Prostate gland (tissue), 2 donors: ENCODE data around the gene WDR41. TPM values are rescaled to one million over a fixed set of nuclear protein-coding genes. Genes with fewer than 3 reads are reported as not detected.

Experiments used
- DNase-seq: peaks from one replicate; pipeline ENCODE4 v3.0.0-alpha.2; 2019; ENCODE audit warnings: low spot score
- H3K27ac ChIP-seq, 2 donors: fragments of 200-600 bp; sonication (generic); 2 replicates each; pipeline ENCODE4 v1.5.1; 2017 to 2019
- H3K27me3 ChIP-seq: fragments of 200-600 bp; sonication (generic); replicated peaks from 2 replicates; pipeline ENCODE4 v1.5.1; 2019; ENCODE audit not compliant: insufficient read depth
- H3K36me3 ChIP-seq, 2 donors: fragments of 200-600 bp; sonication (generic); 1 replicate in 1 of 2; 2 replicates in 1 of 2; pipeline versions ENCODE4 v1.5.1 to v1.8.1; 2017 to 2019
- H3K4me1 ChIP-seq: fragments of 200-600 bp; sonication (generic); replicated peaks from 2 replicates; pipeline ENCODE4 v1.5.1; 2019
- H3K4me3 ChIP-seq, 2 donors: fragments of 200-600 bp; sonication (generic); 2 replicates each; pipeline ENCODE4 v1.5.1; 2017 to 2019
- H3K9me3 ChIP-seq: fragments of 200-600 bp; sonication (generic); 2 replicates; pipeline ENCODE4 v1.5.1; 2017
- POLR2A ChIP-seq: fragments of 450-650 bp; IDR thresholded peaks from one replicate; pipeline ENCODE4 v1.6.1; 2016; ENCODE audit warnings: antibody characterized with exemption, mild to moderate bottlenecking
- POLR2AphosphoS5 ChIP-seq: sonication (generic); formaldehyde crosslinking; IDR thresholded peaks from one replicate; pipeline ENCODE4 v1.6.1; 2017; ENCODE audit warnings: antibody characterized with exemption
- WGBS: methylation state at CpG from one replicate; pipeline ENCODE4 v1.1.5; 2018; 5-methylcytosine and 5-hydroxymethylcytosine counted together
- intact Hi-C: fragments of 100-400 bp; cut with DNase I; formaldehyde crosslinking; loops from one replicate; pipeline ENCODE4 v1.14.2; 2022
- total RNA-seq, 2 donors: library from RNA; depleted of rRNA; stranded (reverse); fragments of >200 nt; gene quantifications; one replicate each; pipeline ENCODE4 v1.1.0, GENCODE V29; 2016
- TF ChIP-seq, protein P1 (sequence below), 4 experiments: fragments of 200-600 bp in 2 of 4; fragments of 450-650 bp in 2 of 4; sonication (generic) in 2 of 4; IDR thresholded peaks; 1 replicate in 3 of 4; 2 replicates in 1 of 4; pipeline ENCODE4 v1.5.1; 2016 to 2019; ENCODE audit warnings: antibody characterized with exemption in 4 of 4, mild to moderate bottlenecking in 2 of 4, moderate library complexity in 2 of 4

WDR41 gene
- total RNA-seq, 2 donors from 2014 or later: 28.8 to 76.1 TPM

DNA sequence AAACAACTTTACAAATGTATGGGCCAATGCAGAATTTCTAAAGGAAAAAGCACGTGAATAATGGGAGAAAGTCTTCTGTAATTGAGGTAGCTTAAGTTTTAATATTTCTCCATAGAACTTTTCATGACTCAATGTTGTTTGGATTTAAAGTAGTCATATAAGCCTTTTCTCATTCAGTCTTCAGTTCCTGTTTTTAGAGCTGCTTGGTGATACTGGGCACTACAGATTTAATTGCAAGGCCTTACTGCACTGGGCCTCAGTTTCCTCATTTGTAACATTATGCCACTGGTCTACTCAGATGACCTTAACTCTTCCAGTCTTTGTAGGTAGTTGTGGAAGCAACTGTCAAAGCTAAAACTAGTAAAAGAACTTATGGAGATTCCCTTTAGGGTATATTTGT, 60.4 kb downstream of the WDR41 start:
- Histone ChIP-seq H3K4me3 (no peak overlapping the region), H3K27me3 (no peaks in the 10 kb centered on the region), H3K27ac (no peak overlapping the region), H3K4me1 (no peaks in the 10 kb centered on the region), H3K36me3 (no peaks in the 10 kb centered on the region), H3K9me3 (no peaks in the 10 kb centered on the region)
- DNase-seq: no peak
- intact Hi-C loops: loop anchor here (10.0 kb wide), 1 partner anchor 297 kb away; no protein-coding TSS in a partner anchor
- TF ChIP-seq, protein P1, sequence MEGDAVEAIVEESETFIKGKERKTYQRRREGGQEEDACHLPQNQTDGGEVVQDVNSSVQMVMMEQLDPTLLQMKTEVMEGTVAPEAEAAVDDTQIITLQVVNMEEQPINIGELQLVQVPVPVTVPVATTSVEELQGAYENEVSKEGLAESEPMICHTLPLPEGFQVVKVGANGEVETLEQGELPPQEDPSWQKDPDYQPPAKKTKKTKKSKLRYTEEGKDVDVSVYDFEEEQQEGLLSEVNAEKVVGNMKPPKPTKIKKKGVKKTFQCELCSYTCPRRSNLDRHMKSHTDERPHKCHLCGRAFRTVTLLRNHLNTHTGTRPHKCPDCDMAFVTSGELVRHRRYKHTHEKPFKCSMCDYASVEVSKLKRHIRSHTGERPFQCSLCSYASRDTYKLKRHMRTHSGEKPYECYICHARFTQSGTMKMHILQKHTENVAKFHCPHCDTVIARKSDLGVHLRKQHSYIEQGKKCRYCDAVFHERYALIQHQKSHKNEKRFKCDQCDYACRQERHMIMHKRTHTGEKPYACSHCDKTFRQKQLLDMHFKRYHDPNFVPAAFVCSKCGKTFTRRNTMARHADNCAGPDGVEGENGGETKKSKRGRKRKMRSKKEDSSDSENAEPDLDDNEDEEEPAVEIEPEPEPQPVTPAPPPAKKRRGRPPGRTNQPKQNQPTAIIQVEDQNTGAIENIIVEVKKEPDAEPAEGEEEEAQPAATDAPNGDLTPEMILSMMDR (IDR thresholded peaks at IDR 0.05): no peak
- TF ChIP-seq POLR2AphosphoS5: no peak
- no peak for TF ChIP-seq POLR2A
- WGBS: 95% methylated on average over 1 of the region's 1 CpG

DNA sequence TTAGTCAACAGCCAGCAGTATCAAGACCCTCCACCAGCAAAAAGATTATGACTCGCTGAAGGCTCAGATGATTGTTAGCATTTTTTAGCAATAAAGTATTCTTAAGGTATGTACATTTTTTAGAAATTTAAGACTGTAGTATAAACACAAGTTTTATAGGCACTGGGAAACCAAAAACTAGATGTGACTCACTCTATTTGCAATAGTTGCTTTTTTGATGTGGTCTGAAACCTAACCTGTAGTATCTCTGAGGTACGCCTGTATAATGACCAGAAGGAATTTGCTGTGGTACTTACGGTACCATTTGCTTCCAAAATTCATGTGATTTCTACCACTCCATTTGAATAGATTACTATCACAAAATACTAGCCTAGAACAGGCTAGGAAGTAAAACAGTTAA, 60.8 kb downstream of the WDR41 start:
- H3K4me1 ChIP-seq: no peaks in the 10 kb centered on the region
- DNase-seq: no peak
- intact Hi-C loops: loop anchor here (10.0 kb wide), 1 partner anchor 296 kb away; no protein-coding TSS in a partner anchor

DNA sequence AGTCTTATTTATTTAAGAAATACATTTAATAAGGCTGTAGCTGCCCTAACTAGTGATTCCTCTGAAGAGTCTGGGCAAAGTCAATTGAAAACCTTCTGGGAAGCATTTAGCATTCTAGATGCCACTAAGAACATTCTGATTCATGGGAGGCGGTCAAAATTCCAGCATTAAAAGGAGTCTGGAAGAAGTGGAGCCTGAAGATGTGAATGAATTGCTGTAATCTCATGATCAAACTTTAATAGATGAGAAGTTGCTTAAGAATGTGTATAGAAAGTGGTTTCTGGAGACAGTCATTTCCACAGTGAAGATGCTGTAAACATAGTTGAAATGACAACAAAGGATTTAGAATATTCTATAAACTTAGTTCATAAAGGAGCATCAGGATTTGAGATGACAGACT, 61.4 kb downstream of the WDR41 start:
- WGBS: 100% methylated on average over 1 of the region's 1 CpG
- intact Hi-C loops: loop anchor here (10.0 kb wide), 1 partner anchor 296 kb away; no protein-coding TSS in a partner anchor
- TF ChIP-seq, protein P1 (IDR thresholded peaks at IDR 0.05): no peak
- TF ChIP-seq POLR2AphosphoS5 (no peak), POLR2A (no peak)
- Histone ChIP-seq H3K27me3 (no peaks in the 10 kb centered on the region), H3K9me3 (no peaks in the 10 kb centered on the region), H3K27ac (no peak overlapping the region), H3K4me1 (no peaks in the 10 kb centered on the region), H3K4me3 (no peak overlapping the region), H3K36me3 (no peaks in the 10 kb centered on the region)
- no peak for DNase-seq

More for the DNA sequence above, 60.8 kb downstream of the WDR41 start:
- H3K9me3 ChIP-seq: no peaks in the 10 kb centered on the region
- no peak overlapping the region for H3K27ac ChIP-seq
- no peaks in the 10 kb centered on the region for H3K27me3 ChIP-seq
- no peak overlapping the region for H3K4me3 ChIP-seq
- WGBS: 72% methylated on average over 3 of the region's 3 CpGs
- TF ChIP-seq POLR2AphosphoS5: no peak
- TF ChIP-seq POLR2A: no peak
- TF ChIP-seq, protein P1 (IDR thresholded peaks at IDR 0.05): no peak
- H3K36me3 ChIP-seq: no peaks in the 10 kb centered on the region

DNA sequence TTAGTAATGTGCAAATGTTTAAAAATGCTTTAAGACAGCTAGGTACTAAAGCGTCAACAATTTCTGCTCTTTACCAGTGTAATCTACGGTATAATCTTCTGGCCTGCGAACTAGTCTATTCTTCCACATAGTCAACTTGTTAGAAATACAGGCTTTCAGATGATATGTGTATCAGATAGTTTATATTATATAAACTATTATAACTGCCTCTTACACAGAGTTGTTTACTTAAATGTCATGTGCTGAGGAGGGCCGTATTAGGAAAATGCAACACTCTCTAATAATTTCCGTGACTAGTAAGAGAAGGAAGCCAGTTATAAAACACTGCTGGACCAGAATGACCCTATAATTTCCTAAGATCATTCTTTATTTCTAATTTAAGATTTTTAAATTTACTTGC, 63.6 kb downstream of the WDR41 start:
- no peaks in the 10 kb centered on the region for H3K36me3 ChIP-seq
- H3K4me3 ChIP-seq: no peak overlapping the region
- TF ChIP-seq, protein P1 (IDR thresholded peaks at IDR 0.05): no peak
- TF ChIP-seq POLR2A (no peak), POLR2AphosphoS5 (no peak)
- no peak overlapping the region for H3K27ac ChIP-seq
- H3K27me3 ChIP-seq: no peaks in the 10 kb centered on the region
- H3K4me1 ChIP-seq: no peaks in the 10 kb centered on the region
- intact Hi-C loops: no loop called here
- DNase-seq: no peak
- 56% methylated on average over 5 of the region's 5 CpGs for WGBS
- H3K9me3 ChIP-seq: no peaks in the 10 kb centered on the region

DNA sequence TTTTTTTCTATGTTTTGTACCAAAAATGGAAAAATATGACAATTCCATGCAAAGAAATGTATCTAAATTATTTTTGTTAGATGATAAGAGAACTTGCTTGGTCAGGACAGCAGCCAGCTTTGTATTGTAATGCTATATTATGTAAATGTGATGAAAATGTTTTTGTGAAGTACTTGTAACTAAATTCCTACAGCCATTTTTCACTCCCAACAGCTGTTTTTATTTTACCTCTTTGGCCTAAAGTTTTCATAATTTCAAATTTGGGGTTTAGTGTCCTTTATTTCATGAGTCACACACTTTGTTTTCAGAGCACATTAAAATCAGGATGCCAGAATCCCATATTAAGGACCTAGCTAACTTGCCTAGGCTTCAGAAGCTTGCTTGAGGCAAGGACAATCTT, 64.1 kb downstream of the WDR41 start:
- no peaks in the 10 kb centered on the region for H3K4me1 ChIP-seq
- no peaks in the 10 kb centered on the region for H3K36me3 ChIP-seq
- DNase-seq: no peak
- no peaks in the 10 kb centered on the region for H3K9me3 ChIP-seq
- H3K27me3 ChIP-seq: no peaks in the 10 kb centered on the region
- TF ChIP-seq, protein P1 (IDR thresholded peaks at IDR 0.05): no peak
- TF ChIP-seq POLR2AphosphoS5: no peak
- no peak for TF ChIP-seq POLR2A
- intact Hi-C loops: no loop called here
- H3K4me3 ChIP-seq: no peak overlapping the region
- H3K27ac ChIP-seq: no peak overlapping the region
